Neuron (in vitro differentiated cells): ENCODE data around the gene SH2D1A.
"Not testable (repeated sequence)": the region's sequence is repeated elsewhere in the genome, so short reads cannot be mapped to it uniquely, and the experiment has no call there.

ENCODE experiments used
- H2AFZ ChIP-seq: one replicate; pipeline ENCODE4 v1.6.1; 2013; ENCODE audit warnings: low read depth, mild to moderate bottlenecking, inconsistent platforms, low read length, moderate library complexity
- H3K27me3 ChIP-seq: one replicate; pipeline ENCODE4 v1.6.1; 2013; ENCODE audit warnings: low read length; ENCODE audit not compliant: insufficient read depth
- H3K36me3 ChIP-seq: one replicate; pipeline ENCODE4 v1.6.1; 2013; ENCODE audit warnings: low read length; ENCODE audit not compliant: insufficient read depth
- H3K4me1 ChIP-seq: one replicate; pipeline ENCODE4 v1.6.1; 2013; ENCODE audit warnings: low read length; ENCODE audit not compliant: insufficient read depth
- H3K4me3 ChIP-seq: 2 replicates; pipeline ENCODE4 v1.5.1; 2013; ENCODE audit warnings: mild to moderate bottlenecking, low read length, moderate library complexity
- H3K9me3 ChIP-seq: one replicate; pipeline ENCODE4 v1.6.1; 2013; ENCODE audit warnings: low read length

SH2D1A gene

GRCh38 chrX:124346117-124346876 lies at the start of gene SH2D1A:
SH2D1A (plus strand) TSS chrX:124346563; CDS start chrX:124346643, 80 bp downstream.
- H3K4me3 ChIP-seq, result no peak within 1 kb of the TSS
- H3K27me3 ChIP-seq, result no peaks in the 10 kb centered on the region
- peaks cover 8% of the 10 kb centered on the region for H3K4me1 ChIP-seq
- H3K9me3 ChIP-seq, result no peaks in the 10 kb centered on the region
- H2AFZ ChIP-seq, result no peak within 1 kb of the TSS
- H3K36me3 ChIP-seq, result no peaks in the 10 kb centered on the region

GRCh38 chrX:124299323-124299722 lies 47.0 kb upstream of the SH2D1A start:
- not testable (repeated sequence) for H3K9me3 ChIP-seq, H3K4me1 ChIP-seq, H3K4me3 ChIP-seq, H2AFZ ChIP-seq, H3K27me3 ChIP-seq, H3K36me3 ChIP-seq

DNA sequence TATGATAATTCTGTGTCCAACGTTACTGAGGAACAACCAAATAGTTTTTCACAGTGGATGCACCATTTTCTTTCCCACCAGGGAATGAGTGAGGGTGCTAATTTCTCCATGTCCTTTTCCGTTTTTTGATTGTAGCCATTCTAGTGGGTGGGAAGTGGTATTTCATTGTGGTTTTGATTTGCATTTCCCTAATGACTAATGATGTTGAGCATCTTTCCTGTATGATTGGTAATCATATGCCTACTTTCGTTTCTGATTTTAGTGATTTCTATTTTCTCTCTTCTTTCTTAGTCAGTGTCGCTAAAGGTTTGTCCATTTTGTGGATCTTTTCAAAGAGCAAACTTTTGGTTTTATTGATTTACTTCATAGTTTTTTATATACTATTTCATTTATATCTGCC lies 46.0 kb upstream of the SH2D1A start:
- H3K27me3 ChIP-seq, result no peaks in the 10 kb centered on the region
- no peaks in the 10 kb centered on the region for H3K4me1 ChIP-seq
- H3K9me3 ChIP-seq, result no peaks in the 10 kb centered on the region
- H3K36me3 ChIP-seq, result no peaks in the 10 kb centered on the region
- H2AFZ ChIP-seq, result no peak overlapping the region
- no peak overlapping the region for H3K4me3 ChIP-seq

GRCh38 chrX:124307253-124307907 lies 39.0 kb upstream of the SH2D1A start:
- no peaks in the 10 kb centered on the region for H3K4me1 ChIP-seq
- no peaks in the 10 kb centered on the region for H3K9me3 ChIP-seq
- no peaks in the 10 kb centered on the region for H3K36me3 ChIP-seq
- no peak overlapping the region for H3K4me3 ChIP-seq
- no peaks in the 10 kb centered on the region for H3K27me3 ChIP-seq
- no peak overlapping the region for H2AFZ ChIP-seq

- Histone ChIP-seq H3K27me3 (no peaks in the 10 kb centered on the region), H3K4me3 (no peak overlapping the region), H3K9me3 (no peaks in the 10 kb centered on the region), H2AFZ (no peak overlapping the region), H3K4me1 (no peaks in the 10 kb centered on the region), H3K36me3 (no peaks in the 10 kb centered on the region)
Observed at GRCh38 chrX:124325732-124326131, 20.6 kb upstream of the SH2D1A start.

GRCh38 chrX:124328765-124329164 lies 17.6 kb upstream of the SH2D1A start:
- Histone ChIP-seq H3K4me3 (no peak overlapping the region), H3K36me3 (no peaks in the 10 kb centered on the region), H3K9me3 (no peaks in the 10 kb centered on the region), H3K4me1 (no peaks in the 10 kb centered on the region), H2AFZ (no peak overlapping the region), H3K27me3 (no peaks in the 10 kb centered on the region)

DNA sequence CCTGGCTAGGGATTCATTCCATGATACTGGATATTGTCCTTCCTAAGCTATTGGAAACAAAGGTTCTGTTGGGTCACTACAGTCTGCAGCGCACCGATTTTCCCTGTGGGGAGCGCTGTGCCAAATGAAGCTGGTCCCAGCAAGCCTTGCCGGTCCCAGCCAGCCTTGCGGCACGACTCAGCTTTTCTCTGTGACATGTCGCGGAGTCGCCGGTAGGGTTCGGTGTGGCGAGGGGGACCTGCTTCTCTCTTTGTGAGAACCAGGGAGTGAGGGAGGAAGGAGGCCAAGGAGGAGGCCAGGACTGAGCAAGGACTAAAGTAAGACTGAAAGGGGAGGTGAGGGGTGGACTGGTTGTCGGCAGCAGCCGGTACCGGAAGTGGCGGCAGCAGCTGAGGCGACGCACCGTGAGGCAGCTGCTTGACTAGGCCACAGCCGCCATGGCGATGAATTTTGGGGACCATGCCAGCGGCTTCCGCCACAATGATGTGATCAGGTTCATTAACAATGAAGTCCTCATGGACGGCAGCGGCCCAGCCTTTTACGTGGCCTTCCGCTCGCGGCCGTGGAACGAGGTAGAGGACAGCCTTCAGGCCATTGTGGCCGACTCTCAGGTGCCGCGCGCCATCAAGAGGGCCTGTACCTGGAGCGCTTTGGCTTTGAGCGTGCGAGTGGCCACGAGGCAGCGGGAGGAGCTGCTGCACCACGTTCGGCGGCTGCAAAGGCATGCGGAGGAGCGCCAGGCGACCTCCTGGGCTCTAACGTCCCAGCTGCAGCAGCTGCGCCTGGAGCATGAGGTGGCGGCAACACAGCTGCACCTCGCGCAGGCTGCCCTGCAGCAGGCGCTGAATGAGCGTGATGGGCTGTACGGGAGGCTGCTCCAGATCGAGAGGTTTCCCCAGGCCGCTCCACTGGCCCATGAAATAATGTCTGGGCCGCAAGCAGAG lies 13.6 kb upstream of the SH2D1A start, which contains the start of gene TEX13D:
Gene TEX13D (plus strand): TSS at position 180 of the 944 bp plus-strand sequence. CDS start 258 bp downstream, at position 438.
- H3K4me1 ChIP-seq, result no peaks in the 10 kb centered on the region

DNA sequence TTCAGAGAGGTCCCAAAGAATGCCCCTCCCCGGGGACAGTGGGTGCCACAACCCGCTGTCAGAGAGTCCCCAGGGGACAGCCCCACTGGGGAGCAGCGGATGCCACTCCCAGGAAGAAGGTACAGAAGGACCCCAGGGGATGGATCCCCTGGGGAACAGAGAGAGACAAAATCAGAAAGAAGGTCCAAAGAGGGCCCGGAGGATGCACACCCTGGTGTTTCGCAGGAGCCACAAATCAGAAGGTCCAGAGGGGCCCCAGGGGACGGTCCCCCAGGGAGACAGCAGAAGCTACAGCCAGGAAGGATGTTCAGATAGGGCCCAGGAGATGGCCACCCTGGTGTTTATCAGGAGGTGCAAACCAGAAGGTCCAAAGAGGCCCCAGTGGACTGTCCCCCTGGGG lies 12.5 kb upstream of the SH2D1A start:
- H2AFZ ChIP-seq, result no peak overlapping the region
- no peak overlapping the region for H3K4me3 ChIP-seq
- no peaks in the 10 kb centered on the region for H3K27me3 ChIP-seq
- H3K36me3 ChIP-seq, result no peaks in the 10 kb centered on the region
- H3K4me1 ChIP-seq, result no peaks in the 10 kb centered on the region
- no peaks in the 10 kb centered on the region for H3K9me3 ChIP-seq

More for the DNA sequence above, 13.6 kb upstream of the SH2D1A start, which contains the start of gene TEX13D:
- Histone ChIP-seq H3K36me3 (no peaks in the 10 kb centered on the region), H3K4me3 (no peak within 1 kb of the TSS), H2AFZ (no peak within 1 kb of the TSS), H3K27me3 (no peaks in the 10 kb centered on the region), H3K9me3 (no peaks in the 10 kb centered on the region)

GRCh38 chrX:124334555-124334954 lies 11.8 kb upstream of the SH2D1A start:
- not testable (repeated sequence) for H3K4me1 ChIP-seq, H3K36me3 ChIP-seq, H3K9me3 ChIP-seq, H2AFZ ChIP-seq, H3K4me3 ChIP-seq, H3K27me3 ChIP-seq

GRCh38 chrX:124335598-124335997 lies 10.8 kb upstream of the SH2D1A start:
- Histone ChIP-seq H2AFZ (no peak overlapping the region), H3K4me1 (no peaks in the 10 kb centered on the region), H3K4me3 (no peak overlapping the region), H3K9me3 (no peaks in the 10 kb centered on the region), H3K27me3 (no peaks in the 10 kb centered on the region), H3K36me3 (no peaks in the 10 kb centered on the region)

DNA sequence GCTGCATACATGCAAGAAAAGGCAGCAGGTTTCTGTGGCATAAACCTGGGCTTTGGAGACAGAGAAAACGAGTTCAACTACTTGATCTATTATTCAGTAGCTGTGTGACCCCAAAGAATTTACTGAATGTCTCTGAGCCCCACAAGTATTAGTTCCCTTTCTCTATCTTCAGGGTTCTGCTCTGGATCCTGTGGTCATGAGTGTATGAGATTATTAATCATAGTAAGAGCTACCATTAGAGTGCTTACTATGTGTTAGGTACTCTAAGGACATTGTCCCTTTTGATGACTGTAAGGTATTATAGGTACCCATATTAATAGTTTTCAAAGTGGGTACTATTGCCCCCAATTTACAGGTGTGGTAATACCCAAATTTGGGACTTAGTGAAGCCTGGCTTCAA lies 8.4 kb upstream of the SH2D1A start:
- Histone ChIP-seq H3K9me3 (no peaks in the 10 kb centered on the region), H3K4me3 (no peak overlapping the region), H3K36me3 (no peaks in the 10 kb centered on the region), H2AFZ (no peak overlapping the region), H3K4me1 (no peaks in the 10 kb centered on the region), H3K27me3 (no peaks in the 10 kb centered on the region)

DNA sequence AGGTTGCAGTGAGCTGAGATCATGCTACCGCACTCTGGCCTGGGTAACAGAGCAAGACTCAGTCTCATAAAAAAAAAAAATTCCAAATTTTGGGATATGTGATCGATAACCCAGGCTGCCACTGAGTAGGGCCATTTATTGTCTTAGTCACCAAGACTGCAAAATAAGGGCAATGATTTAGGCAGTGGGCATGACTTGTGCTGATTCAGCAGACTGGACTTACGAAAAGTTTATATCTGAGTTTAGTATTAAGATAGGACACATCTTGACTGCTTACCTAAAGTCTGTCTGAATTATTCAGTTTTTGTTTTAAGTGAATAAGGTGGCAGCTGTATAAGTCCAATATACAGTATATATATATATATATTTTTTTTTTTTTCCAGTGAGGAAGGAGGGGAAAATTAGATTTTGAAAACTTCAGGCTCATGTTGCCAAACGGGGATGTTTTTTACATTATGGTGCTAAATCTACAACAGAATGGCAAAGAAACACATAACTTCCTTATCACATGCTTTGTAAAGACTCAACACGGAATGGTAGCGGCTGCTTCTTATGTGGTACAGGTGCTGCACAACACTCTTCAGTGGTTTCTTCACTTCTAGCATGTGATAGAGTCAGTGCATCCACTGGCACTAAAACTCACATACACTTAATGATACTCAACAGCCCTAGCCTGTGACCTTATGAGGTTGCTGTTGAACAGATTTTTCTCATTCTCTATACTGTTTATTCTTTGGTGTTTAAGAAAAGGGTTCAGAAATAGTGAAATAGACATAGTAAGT lies 7.4 kb upstream of the SH2D1A start:
- Histone ChIP-seq H3K27me3 (no peaks in the 10 kb centered on the region), H2AFZ (no peak overlapping the region), H3K36me3 (no peaks in the 10 kb centered on the region), H3K4me3 (no peak overlapping the region), H3K4me1 (no peaks in the 10 kb centered on the region), H3K9me3 (no peaks in the 10 kb centered on the region)
